ENCODE measurements around the gene PDGFD.

DNA sequence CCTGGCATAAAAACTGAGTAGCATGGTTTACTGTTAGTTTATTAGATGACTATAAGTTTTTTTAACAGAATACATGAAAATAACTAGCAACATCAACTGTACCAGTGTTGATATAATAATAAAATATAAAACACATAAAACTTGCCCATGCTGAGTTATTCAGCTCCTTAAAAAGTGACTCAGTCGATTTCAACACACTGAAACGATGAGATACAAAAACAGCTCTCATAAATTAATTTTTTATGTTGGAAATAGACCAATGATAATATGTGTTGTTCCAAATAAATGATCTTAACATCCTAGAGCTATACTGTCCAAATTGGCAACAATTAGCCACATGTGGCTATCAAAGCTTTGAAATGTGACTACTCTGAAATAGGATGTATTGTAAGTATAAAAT is 15.9 kb downstream of the PDGFD start:
- TF ChIP-seq, protein P1, sequence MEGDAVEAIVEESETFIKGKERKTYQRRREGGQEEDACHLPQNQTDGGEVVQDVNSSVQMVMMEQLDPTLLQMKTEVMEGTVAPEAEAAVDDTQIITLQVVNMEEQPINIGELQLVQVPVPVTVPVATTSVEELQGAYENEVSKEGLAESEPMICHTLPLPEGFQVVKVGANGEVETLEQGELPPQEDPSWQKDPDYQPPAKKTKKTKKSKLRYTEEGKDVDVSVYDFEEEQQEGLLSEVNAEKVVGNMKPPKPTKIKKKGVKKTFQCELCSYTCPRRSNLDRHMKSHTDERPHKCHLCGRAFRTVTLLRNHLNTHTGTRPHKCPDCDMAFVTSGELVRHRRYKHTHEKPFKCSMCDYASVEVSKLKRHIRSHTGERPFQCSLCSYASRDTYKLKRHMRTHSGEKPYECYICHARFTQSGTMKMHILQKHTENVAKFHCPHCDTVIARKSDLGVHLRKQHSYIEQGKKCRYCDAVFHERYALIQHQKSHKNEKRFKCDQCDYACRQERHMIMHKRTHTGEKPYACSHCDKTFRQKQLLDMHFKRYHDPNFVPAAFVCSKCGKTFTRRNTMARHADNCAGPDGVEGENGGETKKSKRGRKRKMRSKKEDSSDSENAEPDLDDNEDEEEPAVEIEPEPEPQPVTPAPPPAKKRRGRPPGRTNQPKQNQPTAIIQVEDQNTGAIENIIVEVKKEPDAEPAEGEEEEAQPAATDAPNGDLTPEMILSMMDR (IDR thresholded peaks at IDR 0.05; ENCODE audit: extremely low read depth in 1 of 2, insufficient read depth in 1 of 2, low read depth in 1 of 2, low read length in 2 of 2): no peak
- TF ChIP-seq, protein P2, sequence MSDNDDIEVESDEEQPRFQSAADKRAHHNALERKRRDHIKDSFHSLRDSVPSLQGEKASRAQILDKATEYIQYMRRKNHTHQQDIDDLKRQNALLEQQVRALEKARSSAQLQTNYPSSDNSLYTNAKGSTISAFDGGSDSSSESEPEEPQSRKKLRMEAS (IDR thresholded peaks at IDR 0.05; ENCODE audit: insufficient read depth, insufficient read length): no peak
- TF ChIP-seq POLR2AphosphoS5 (IDR thresholded peaks at IDR 0.05; ENCODE audit: insufficient read depth, low read depth, low read length): no peak
- no peak for TF ChIP-seq EZH2 (IDR thresholded peaks at IDR 0.05; ENCODE audit: borderline replicate concordance, low read depth, low read length, severe bottlenecking)
- TF ChIP-seq POLR2A (IDR thresholded peaks at IDR 0.05; ENCODE audit: low read depth, low read length): no peak
- TF ChIP-seq MYC (IDR thresholded peaks at IDR 0.05; ENCODE audit: low read depth, low read length): no peak
- TF ChIP-seq JUN (IDR thresholded peaks at IDR 0.05; ENCODE audit: borderline replicate concordance, insufficient read depth, insufficient read length, low read depth): no peak
- no peak for TF ChIP-seq GATA2 (IDR thresholded peaks at IDR 0.05; ENCODE audit: insufficient read depth, insufficient read length, low read depth, low read length)

Measured in endothelial cell of umbilical vein (primary cell).